Neural progenitor cell (in vitro differentiated cells): ENCODE measurements around the gene ANAPC7.

Experiments used
- EZH2 ChIP-seq: fragments of 200-600 bp; sonication (generic); IDR thresholded peaks from 2 replicates; pipeline ENCODE4 v1.6.1; 2017; ENCODE audit warnings: antibody characterized with exemption, mild to moderate bottlenecking, moderate library complexity
- EZH2phosphoT487 ChIP-seq: fragments of 200-600 bp; sonication (generic); IDR thresholded peaks from 2 replicates; pipeline ENCODE4 v1.6.1; 2017; ENCODE audit warnings: antibody characterized with exemption
- TF ChIP-seq, protein P1 (sequence below): fragments of 200-600 bp; sonication (generic); IDR thresholded peaks from 2 replicates; pipeline ENCODE4 v1.5.1; 2017; ENCODE audit warnings: antibody characterized with exemption, mild to moderate bottlenecking

DNA sequence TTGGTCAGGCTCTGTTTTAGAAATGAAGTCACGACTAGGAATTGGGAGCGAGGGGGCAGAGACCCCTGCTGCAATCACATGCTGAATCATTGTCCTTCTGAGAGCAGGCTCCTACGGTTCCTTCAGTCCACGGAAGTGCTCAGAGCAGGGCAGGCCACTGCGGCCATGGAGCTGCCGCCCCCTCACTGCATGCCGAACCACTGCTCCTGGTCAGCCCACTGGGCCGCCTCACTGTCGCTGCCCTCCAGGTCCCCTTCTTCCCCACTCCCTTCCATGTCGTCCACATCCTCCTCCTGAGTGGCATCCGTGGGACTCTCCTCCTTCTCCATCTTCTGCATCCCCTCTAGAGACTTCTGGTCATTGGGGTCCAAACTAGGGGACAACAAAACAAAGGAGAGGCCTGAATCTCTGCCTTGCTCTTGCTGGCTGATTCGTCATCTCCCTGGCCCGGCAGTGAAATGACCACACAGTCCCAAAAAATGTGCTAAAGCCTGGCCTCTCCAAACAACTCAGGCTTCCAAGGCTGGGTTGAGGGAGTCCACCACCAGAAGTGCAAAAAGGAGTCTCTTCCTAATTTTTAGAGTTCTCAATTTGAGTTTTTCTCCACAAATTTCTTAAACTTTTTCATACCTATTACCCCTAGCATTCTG is 29.4 kb downstream of the ANAPC7 start:
- TF ChIP-seq, protein P1, sequence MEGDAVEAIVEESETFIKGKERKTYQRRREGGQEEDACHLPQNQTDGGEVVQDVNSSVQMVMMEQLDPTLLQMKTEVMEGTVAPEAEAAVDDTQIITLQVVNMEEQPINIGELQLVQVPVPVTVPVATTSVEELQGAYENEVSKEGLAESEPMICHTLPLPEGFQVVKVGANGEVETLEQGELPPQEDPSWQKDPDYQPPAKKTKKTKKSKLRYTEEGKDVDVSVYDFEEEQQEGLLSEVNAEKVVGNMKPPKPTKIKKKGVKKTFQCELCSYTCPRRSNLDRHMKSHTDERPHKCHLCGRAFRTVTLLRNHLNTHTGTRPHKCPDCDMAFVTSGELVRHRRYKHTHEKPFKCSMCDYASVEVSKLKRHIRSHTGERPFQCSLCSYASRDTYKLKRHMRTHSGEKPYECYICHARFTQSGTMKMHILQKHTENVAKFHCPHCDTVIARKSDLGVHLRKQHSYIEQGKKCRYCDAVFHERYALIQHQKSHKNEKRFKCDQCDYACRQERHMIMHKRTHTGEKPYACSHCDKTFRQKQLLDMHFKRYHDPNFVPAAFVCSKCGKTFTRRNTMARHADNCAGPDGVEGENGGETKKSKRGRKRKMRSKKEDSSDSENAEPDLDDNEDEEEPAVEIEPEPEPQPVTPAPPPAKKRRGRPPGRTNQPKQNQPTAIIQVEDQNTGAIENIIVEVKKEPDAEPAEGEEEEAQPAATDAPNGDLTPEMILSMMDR, result no peak
- TF ChIP-seq EZH2phosphoT487, result no peak
- no peak for TF ChIP-seq EZH2
